ENCODE data around the gene ZFP36.
"Not testable (repeated sequence)": the region's sequence is repeated elsewhere in the genome, so short reads cannot be mapped to it uniquely, and the experiment has no call there.

ZFP36 gene

DNA sequence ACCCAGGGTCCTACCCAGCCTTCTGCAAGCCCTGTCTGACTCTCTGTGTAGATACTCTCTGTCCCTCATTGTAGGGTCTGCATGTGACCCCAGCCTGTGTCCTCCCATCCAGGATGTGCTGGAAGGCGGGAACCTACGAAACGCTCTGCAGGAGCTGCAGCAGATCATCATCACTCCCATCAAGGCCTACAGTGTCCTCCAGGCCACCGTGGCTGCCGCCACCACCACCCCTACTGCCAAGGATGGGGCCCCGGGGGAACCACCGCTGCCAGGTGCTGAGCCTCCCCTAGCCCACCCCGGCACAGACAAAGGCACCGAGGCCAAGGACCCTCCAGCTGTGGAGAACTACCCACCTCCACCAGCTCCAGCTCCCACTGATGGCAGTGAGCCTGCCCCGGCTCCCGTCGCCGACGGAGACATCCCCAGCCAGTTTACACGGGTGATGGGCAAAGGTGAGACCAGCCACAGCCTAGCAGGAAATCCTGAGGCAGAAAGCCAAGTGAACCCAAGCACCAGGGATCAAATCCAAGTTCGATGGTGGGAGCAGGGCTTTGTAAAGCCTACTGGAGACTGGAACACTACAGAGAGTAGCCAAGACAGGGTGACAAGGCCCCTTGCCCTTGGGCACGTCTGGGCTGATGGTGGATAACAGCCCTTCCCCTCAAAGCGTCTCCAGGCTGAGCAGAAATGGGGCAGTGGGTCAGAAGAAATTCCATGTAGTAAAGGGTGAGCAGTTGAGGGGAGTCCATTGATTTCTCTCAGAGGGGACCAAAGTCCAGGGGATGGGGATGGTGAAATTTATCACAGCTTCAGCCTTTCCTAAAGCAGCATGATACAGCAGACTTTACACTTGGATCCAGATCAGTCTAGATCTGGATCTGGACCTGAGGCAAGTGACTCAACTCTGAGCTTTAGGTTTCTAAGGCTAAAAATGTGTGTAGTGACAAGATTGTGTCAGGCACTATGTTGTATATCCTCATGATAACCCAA is 29.0 kb upstream of the ZFP36 start:
- Histone ChIP-seq H3K9me3 (ENCODE audit: control insufficient read depth, low read length) (no peaks in the 10 kb centered on the region), H3K9ac (ENCODE audit: low read length) (no peak overlapping the region), H3K4me1 (ENCODE audit: control insufficient read depth, insufficient read depth, low read length) (peaks cover 6% of the 10 kb centered on the region), H3K27me3 (ENCODE audit: control insufficient read depth, insufficient read depth, low read length) (no peaks in the 10 kb centered on the region), H3K36me3 (ENCODE audit: control insufficient read depth, insufficient read depth, low read length) (peaks cover 45% of the 10 kb centered on the region), H3K4me3 (ENCODE audit: low read length) (no peak overlapping the region)

DNA sequence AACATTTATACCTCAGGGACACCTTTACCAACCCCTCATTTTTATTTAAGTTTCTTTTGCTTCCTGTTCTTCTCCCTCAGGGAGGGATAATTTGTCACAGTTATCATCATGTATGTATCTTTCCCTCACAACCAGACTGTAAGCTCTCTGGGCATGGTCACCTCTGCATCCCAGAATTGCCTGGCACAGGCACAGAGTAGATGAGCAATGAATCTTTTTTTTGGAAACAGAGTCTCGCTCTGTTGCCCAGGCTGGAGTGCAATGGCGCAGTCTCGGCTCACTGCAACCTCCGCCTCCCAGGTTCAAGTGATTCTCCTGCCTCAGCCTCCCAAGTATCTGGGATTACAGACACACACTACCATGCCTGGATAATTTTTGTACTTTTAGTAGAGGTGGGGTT is 27.3 kb upstream of the ZFP36 start:
- H3K36me3 ChIP-seq (ENCODE audit: control insufficient read depth, insufficient read depth, low read length) = peaks cover 45% of the 10 kb centered on the region
- not testable (repeated sequence) for H3K9ac ChIP-seq (ENCODE audit: low read length); H3K9me3 ChIP-seq (ENCODE audit: control insufficient read depth, low read length); H3K4me1 ChIP-seq (ENCODE audit: control insufficient read depth, insufficient read depth, low read length); H3K27me3 ChIP-seq (ENCODE audit: control insufficient read depth, insufficient read depth, low read length); H3K4me3 ChIP-seq (ENCODE audit: low read length)

DNA sequence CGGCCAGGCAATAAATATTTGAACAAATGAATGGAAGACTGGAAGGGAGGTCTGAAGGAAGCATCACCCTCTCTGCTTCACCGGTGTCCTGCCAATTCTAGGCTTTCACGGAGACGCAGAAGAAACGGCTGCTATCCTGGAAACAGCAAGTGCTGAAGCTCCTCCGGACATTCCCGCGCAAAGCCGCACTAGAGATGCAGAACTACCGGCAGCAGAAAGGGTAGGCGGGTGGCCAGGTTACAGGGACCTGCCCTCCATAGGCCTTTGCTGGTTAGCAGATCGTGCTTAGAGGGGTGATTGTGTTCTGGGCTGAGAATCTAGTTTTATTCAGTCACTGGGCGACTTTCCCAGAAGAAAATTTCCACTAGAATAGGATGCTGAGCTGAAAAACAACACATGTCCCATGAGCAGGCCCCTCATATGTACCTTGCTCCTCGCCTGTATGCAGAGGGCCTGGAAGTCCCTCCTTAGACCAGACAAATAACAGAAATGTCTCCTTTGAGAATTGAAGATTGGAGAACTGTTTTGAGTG is 26.7 kb upstream of the ZFP36 start:
- H3K27me3 ChIP-seq (ENCODE audit: control insufficient read depth, insufficient read depth, low read length) = no peaks in the 10 kb centered on the region
- no peak overlapping the region for H3K4me3 ChIP-seq (ENCODE audit: low read length)
- peaks cover 45% of the 10 kb centered on the region for H3K36me3 ChIP-seq (ENCODE audit: control insufficient read depth, insufficient read depth, low read length)
- no peak overlapping the region for H3K9ac ChIP-seq (ENCODE audit: low read length)
- H3K9me3 ChIP-seq (ENCODE audit: control insufficient read depth, low read length) = no peaks in the 10 kb centered on the region
- H3K4me1 ChIP-seq (ENCODE audit: control insufficient read depth, insufficient read depth, low read length) = no peaks in the 10 kb centered on the region

DNA sequence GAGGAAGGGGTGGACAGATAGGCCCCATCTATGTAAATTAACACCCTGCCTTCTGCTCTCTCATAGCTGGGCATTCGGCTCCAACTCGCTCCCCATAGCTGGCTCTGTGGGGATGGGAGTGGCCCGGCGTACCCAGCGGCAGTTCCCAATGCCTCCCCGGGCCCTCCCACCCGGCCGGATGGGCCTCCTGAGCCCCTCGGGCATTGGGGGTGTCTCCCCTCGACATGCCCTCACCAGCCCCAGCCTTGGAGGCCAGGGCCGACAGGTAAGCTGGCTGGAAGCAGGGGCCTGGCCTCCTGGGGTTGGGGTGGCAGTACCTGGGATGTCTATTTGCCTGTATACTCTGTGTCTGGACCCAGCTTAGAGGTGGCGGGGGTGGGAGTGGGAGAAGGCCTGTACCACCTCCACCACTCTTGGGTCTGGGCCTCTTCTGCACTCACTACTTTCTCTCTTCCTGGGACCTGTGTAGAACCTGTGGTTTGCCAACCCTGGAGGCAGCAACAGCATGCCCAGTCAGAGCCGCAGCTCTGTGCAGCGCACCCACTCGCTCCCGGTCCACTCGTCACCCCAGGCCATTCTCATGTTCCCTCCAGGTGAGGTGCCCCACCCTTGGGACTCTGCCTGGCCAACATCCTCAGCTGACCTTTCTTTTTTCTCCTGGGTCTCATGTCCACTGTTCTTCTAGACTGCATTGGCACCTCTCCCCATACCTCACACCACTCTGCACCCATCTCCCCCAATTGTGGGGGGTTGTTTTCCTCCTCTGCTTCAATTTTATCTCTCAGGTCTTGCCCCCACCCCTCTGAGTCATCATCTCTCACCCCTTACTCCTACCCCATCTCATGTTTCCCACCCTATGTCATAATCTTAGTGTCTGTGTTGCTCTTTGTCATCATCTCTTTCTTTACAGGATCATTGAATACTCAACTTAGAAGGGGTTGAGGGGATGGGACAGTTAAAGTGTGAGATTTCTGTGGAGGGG is 25.8 kb upstream of the ZFP36 start:
- no peaks in the 10 kb centered on the region for H3K27me3 ChIP-seq (ENCODE audit: control insufficient read depth, insufficient read depth, low read length)
- no peaks in the 10 kb centered on the region for H3K4me1 ChIP-seq (ENCODE audit: control insufficient read depth, insufficient read depth, low read length)
- H3K4me3 ChIP-seq (ENCODE audit: low read length) = no peak overlapping the region
- peaks cover 41% of the 10 kb centered on the region for H3K36me3 ChIP-seq (ENCODE audit: control insufficient read depth, insufficient read depth, low read length)
- no peak overlapping the region for H3K9ac ChIP-seq (ENCODE audit: low read length)
- H3K9me3 ChIP-seq (ENCODE audit: control insufficient read depth, low read length) = no peaks in the 10 kb centered on the region

DNA sequence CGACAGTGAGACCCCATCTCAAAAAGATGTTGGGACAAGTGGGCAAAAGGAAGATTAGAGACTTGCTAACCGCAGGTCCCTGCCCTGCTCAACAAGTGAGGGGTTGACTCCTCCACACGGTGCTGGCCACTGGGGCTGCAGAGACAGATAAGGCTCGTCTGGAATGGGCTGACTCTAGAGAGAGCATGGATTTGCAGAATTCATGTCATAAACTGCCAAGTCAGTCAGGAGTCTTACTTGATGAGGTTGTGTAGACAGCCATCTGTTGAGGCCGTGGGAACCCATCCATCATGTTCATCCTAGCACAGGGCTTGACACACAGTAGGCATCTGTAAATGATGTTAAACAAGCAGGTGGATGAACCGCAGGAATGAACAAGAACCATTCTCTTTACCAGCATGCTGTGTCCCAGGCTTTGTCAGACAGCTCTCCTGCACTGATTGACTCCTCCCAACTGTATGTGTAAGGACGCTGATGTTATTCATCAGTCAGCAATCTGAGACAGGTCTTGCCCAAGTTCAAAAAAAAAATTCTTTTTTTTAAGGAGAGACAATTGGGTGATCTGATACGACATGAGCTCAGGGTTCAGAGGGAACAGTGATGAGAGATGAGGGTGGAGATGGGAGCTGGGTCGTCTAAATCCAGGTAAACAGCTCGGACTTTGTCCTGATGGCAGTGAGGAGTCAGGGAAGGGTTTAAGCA is 24.6 kb upstream of the ZFP36 start:
- no peak overlapping the region for H3K9ac ChIP-seq (ENCODE audit: low read length)
- H3K4me1 ChIP-seq (ENCODE audit: control insufficient read depth, insufficient read depth, low read length) = no peaks in the 10 kb centered on the region
- H3K9me3 ChIP-seq (ENCODE audit: control insufficient read depth, low read length) = no peaks in the 10 kb centered on the region
- H3K4me3 ChIP-seq (ENCODE audit: low read length) = no peak overlapping the region
- peaks cover 37% of the 10 kb centered on the region for H3K36me3 ChIP-seq (ENCODE audit: control insufficient read depth, insufficient read depth, low read length)
- no peaks in the 10 kb centered on the region for H3K27me3 ChIP-seq (ENCODE audit: control insufficient read depth, insufficient read depth, low read length)

DNA sequence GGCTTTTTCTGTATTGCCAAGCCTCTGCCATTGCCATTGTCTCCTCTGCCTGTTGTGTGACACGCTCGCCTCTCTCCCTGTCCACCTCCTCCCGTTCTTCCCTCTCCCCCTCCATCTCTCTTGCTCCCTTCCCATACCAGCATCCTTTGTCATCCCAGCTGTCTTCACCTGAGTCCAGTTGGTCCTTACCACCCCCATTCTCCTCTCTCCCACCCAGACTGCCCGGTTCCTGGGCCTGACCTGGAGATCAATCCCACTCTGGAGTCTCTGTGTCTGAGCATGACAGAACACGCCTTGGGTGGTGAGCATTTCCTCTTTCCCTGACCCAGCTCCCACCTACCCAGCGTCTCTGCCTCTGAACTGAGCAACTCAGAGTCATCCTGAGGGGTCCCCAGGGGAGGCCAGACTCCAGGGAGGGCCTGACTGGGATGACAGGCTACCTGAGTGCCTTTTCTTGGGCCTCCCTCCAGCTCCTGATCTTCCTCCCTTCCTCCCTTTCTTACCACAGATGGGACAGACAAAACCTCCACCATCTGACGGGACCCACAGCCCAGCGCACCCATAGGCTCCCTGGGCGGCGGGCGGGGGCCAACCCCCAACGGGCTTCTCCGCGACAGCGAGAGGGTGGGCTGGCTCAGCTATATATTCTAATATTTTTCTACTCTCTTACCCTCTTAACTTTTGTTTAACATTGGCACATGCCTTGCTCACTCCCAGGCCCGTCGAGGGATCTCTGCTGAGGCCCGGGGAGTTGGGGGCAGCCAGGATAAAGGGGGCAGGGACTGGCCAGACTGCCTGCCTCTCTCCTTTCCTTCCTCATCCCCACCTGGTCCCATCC is 23.4 kb upstream of the ZFP36 start:
- Histone ChIP-seq H3K4me3 (ENCODE audit: low read length) (no peak overlapping the region), H3K9me3 (ENCODE audit: control insufficient read depth, low read length) (no peaks in the 10 kb centered on the region), H3K36me3 (ENCODE audit: control insufficient read depth, insufficient read depth, low read length) (peaks cover 28% of the 10 kb centered on the region), H3K27me3 (ENCODE audit: control insufficient read depth, insufficient read depth, low read length) (no peaks in the 10 kb centered on the region), H3K9ac (ENCODE audit: low read length) (no peak overlapping the region), H3K4me1 (ENCODE audit: control insufficient read depth, insufficient read depth, low read length) (no peaks in the 10 kb centered on the region)

DNA sequence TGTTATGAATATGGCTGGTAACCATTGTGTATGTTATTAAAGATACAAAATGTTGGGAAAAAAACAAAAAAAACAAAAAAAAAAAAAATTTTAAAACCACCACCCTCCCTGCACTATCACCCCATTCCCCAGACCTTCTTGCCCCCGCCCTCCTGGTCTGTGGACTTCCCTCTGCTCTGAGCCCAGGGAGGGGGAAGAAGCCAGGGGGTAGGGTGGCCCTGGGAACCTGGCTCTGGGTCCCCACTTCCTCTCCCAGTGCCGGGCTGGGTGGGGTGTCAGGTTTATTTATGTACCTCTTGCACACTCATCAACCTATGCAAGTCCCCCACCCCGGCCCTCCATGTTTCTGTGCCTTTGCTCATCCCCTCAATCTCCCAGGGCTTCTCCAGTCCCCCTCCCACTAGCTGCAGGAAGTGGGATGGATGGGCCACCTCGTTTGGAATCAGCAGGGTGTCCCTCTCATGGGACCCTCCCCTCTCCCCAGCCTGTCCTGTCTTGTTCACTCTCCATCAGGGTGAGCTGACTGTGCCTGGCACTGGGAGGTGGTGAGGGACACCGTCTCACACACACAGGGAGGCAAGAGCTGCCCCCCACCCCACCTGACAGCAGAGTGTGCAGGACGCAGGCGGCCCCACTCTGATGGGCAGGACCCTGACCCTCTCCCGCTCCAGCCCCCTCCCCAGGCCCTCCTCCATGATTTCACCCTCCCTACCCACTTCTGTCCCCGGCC is 21.6 kb upstream of the ZFP36 start:
- Histone ChIP-seq H3K27me3 (ENCODE audit: control insufficient read depth, insufficient read depth, low read length) (no peaks in the 10 kb centered on the region), H3K9me3 (ENCODE audit: control insufficient read depth, low read length) (no peaks in the 10 kb centered on the region), H3K4me3 (ENCODE audit: low read length) (no peak overlapping the region), H3K36me3 (ENCODE audit: control insufficient read depth, insufficient read depth, low read length) (peaks cover 29% of the 10 kb centered on the region), H3K9ac (ENCODE audit: low read length) (no peak overlapping the region), H3K4me1 (ENCODE audit: control insufficient read depth, insufficient read depth, low read length) (peaks cover 6% of the 10 kb centered on the region)

DNA sequence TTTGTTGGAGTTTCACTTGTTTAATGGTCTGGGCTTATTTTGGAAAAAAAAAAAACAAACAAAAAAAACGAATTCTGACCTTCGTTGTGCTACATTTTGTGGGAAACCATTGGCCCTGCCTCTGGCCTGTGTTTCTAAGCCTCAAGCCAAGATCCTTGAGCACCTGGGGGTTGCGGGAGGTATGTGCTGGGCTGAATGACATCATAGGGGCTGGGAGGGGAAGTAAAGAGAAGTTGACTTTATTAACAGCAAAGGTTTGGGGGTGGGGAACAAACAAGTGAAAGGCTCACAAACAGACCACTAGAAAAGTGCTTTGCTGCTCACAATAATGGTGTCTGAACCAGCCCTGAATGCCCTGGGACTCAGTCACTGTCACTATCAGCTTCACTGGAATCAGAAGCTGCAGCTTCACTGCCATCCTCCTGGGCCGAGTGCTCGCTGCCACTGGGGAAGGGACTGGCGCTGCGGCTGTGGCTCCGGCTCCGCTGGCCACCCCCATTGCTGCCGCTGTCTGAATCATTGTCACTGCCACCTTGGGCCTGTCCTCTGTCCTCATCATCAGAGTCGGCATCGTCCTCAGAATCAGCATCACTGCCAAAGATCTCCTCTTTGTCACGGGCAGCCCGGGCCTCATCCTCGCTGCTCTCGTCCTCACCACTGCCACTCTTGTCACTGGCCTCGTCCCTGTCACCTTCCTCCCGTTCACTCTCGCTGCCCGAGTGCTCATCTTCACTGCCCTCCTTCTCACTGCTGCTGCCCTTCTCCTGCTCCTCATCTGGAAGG is 20.8 kb upstream of the ZFP36 start:
- no peak overlapping the region for H3K4me3 ChIP-seq (ENCODE audit: low read length)
- H3K27me3 ChIP-seq (ENCODE audit: control insufficient read depth, insufficient read depth, low read length) = no peaks in the 10 kb centered on the region
- peaks cover 10% of the 10 kb centered on the region for H3K4me1 ChIP-seq (ENCODE audit: control insufficient read depth, insufficient read depth, low read length)
- H3K9me3 ChIP-seq (ENCODE audit: control insufficient read depth, low read length) = no peaks in the 10 kb centered on the region
- no peak overlapping the region for H3K9ac ChIP-seq (ENCODE audit: low read length)
- H3K36me3 ChIP-seq (ENCODE audit: control insufficient read depth, insufficient read depth, low read length) = peaks cover 23% of the 10 kb centered on the region

DNA sequence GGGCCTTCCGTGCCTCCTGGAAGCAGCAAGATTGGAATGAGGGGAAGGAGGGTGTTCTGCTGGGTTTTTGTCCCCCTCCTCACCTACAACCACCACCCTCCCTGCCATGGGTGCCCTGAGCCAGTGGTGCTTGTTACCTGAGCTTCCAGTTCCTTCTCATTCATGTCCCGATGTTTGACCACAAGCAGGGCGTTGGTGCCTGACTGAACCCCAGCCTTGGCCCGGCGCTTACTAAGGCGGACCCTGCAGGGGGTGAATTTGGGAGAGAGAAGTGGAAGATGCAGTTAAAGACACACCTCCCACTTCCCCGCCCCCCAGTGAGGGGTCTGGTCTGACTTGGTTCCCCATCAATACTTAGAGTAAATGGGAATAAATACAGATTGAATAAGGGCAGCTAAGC is 20.1 kb upstream of the ZFP36 start:
- Histone ChIP-seq H3K4me1 (ENCODE audit: control insufficient read depth, insufficient read depth, low read length) (peaks cover 10% of the 10 kb centered on the region), H3K9ac (ENCODE audit: low read length) (no peak overlapping the region), H3K9me3 (ENCODE audit: control insufficient read depth, low read length) (no peaks in the 10 kb centered on the region), H3K36me3 (ENCODE audit: control insufficient read depth, insufficient read depth, low read length) (peaks cover 23% of the 10 kb centered on the region), H3K4me3 (ENCODE audit: low read length) (no peak overlapping the region), H3K27me3 (ENCODE audit: control insufficient read depth, insufficient read depth, low read length) (no peaks in the 10 kb centered on the region)

DNA sequence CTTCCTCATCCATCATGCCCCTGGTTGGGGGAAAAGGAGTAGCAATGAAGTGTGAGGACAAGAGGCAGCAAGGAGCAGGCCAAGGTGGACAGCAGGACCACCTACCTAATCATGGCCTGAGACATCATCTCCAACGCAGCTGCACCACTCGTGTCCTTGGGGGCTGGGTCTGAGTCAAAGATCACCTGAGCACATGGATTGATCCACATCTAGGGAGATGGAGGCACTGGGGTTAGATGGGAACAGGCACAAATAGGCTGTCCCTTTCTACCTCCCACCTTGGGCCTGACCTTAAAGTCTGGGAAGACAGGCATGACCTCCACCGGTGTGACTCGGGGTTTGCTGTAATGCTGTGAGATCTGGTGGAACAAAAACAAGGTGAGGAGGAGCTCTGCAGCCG is 18.0 kb upstream of the ZFP36 start:
- Histone ChIP-seq H3K4me3 (ENCODE audit: low read length) (no peak overlapping the region), H3K27me3 (ENCODE audit: control insufficient read depth, insufficient read depth, low read length) (no peaks in the 10 kb centered on the region), H3K36me3 (ENCODE audit: control insufficient read depth, insufficient read depth, low read length) (peaks cover 22% of the 10 kb centered on the region), H3K4me1 (ENCODE audit: control insufficient read depth, insufficient read depth, low read length) (peaks cover 16% of the 10 kb centered on the region), H3K9ac (ENCODE audit: low read length) (no peak overlapping the region), H3K9me3 (ENCODE audit: control insufficient read depth, low read length) (no peaks in the 10 kb centered on the region)

All from mucosa of stomach (tissue), 1 donor.